Testis (tissue), 3 donors: ENCODE measurements around the gene BUD31. TPM values are rescaled to one million over a fixed set of nuclear protein-coding genes. Genes with fewer than 3 reads are reported as not detected.

ENCODE experiments used
- DNase-seq: peaks from one replicate; pipeline ENCODE4 v3.0.0-alpha.2; 2019
- H3K27ac ChIP-seq, 2 donors: fragments of 200-600 bp; sonication (generic); one replicate each; pipeline ENCODE4 v1.5.1; 2019
- H3K27me3 ChIP-seq: fragments of 200-600 bp; sonication (generic); one replicate; pipeline ENCODE4 v1.5.1; 2019
- H3K36me3 ChIP-seq: fragments of 200-600 bp; sonication (generic); one replicate; pipeline ENCODE4 v1.5.1; 2017; ENCODE audit warnings: low read depth; ENCODE audit errors: missing control alignments
- H3K4me1 ChIP-seq: fragments of 200-600 bp; sonication (generic); one replicate; pipeline ENCODE4 v1.5.1; 2019
- H3K4me3 ChIP-seq, 2 donors: fragments of 200-600 bp; sonication (generic); one replicate each; pipeline ENCODE4 v1.5.1; 2017 to 2019
- H3K9me3 ChIP-seq: fragments of 200-600 bp; sonication (generic); one replicate; pipeline ENCODE4 v1.5.1; 2017
- POLR2A ChIP-seq: fragments of 450-650 bp; IDR thresholded peaks from one replicate; pipeline ENCODE4 v1.6.1; 2017; ENCODE audit warnings: antibody characterized with exemption, mild to moderate bottlenecking, moderate library complexity
- WGBS, 2 donors: methylation state at CpG; one replicate each; pipeline ENCODE4 v1.1.5; 2018; 5-methylcytosine and 5-hydroxymethylcytosine counted together
- intact Hi-C: fragments of 100-400 bp; cut with DNase I; formaldehyde crosslinking; loops from one replicate; pipeline ENCODE4 v1.15.1; 2023; ENCODE audit warnings: low total_unique reads
- polyA plus RNA-seq: library from polyadenylated mRNA; stranded (reverse); fragments of 350-450 nt; fragmentation: Illumina TruSeq; extraction: RNeasy Lipid Tissue Mini Kit (QIAGEN cat#74804); gene quantifications from one replicate; pipeline ENCODE4 v1.2.3, GENCODE V29; 2014; ENCODE audit warnings: low read depth, low replicate concordance; ENCODE audit not compliant: insufficient read depth
- total RNA-seq, 2 donors: library from RNA; depleted of rRNA; stranded (reverse); fragments of >200 nt; gene quantifications; one replicate each; pipeline ENCODE4 v1.2.3, GENCODE V29; 2016
- TF ChIP-seq, protein P1 (sequence below), 3 experiments: fragments of 450-650 bp in 2 of 3; fragments of 200-600 bp in 1 of 3; sonication (generic) in 1 of 3; IDR thresholded peaks; one replicate each; pipeline ENCODE4 v1.5.1; 2016 to 2019; ENCODE audit warnings: antibody characterized with exemption in 3 of 3, mild to moderate bottlenecking in 2 of 3, moderate library complexity in 1 of 3

The BUD31 gene
- total and polyA plus RNA-seq, 3 donors from 2014 or later: 91.2 to 174 (median 123) TPM

DNA sequence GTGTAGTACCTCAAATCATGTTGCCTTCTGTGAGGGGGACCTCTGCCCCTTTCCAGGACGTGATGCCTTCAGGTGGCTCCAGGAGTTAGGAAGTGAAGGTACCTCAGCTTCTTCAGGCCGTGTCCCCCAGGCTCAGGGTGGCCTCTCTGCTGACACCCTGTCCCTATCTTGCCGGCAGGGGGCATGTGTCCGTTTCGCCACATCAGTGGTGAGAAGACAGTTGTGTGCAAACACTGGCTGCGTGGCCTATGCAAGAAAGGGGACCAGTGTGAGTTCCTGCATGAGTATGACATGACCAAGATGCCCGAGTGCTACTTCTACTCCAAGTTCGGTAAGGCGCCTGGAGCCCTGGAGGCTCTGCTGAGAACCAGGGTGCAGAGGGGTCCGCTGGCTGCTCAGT, 39.2 kb downstream of the BUD31 start:
- intact Hi-C loops: no loop called here
- WGBS, 2 donors: 84 to 90% methylated on average over 10 of the region's 10 CpGs
- no peaks in the 10 kb centered on the region for H3K27me3 ChIP-seq
- TF ChIP-seq, protein P1, sequence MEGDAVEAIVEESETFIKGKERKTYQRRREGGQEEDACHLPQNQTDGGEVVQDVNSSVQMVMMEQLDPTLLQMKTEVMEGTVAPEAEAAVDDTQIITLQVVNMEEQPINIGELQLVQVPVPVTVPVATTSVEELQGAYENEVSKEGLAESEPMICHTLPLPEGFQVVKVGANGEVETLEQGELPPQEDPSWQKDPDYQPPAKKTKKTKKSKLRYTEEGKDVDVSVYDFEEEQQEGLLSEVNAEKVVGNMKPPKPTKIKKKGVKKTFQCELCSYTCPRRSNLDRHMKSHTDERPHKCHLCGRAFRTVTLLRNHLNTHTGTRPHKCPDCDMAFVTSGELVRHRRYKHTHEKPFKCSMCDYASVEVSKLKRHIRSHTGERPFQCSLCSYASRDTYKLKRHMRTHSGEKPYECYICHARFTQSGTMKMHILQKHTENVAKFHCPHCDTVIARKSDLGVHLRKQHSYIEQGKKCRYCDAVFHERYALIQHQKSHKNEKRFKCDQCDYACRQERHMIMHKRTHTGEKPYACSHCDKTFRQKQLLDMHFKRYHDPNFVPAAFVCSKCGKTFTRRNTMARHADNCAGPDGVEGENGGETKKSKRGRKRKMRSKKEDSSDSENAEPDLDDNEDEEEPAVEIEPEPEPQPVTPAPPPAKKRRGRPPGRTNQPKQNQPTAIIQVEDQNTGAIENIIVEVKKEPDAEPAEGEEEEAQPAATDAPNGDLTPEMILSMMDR (IDR thresholded peaks at IDR 0.05): no peak
- TF ChIP-seq POLR2A: no peak
- no peak for DNase-seq
- peaks cover under 1% of the 10 kb centered on the region for H3K4me1 ChIP-seq
- no peaks in the 10 kb centered on the region for H3K36me3 ChIP-seq
- no peaks in the 10 kb centered on the region for H3K9me3 ChIP-seq
- no peak overlapping the region for H3K4me3 ChIP-seq
- no peak overlapping the region for H3K27ac ChIP-seq

DNA sequence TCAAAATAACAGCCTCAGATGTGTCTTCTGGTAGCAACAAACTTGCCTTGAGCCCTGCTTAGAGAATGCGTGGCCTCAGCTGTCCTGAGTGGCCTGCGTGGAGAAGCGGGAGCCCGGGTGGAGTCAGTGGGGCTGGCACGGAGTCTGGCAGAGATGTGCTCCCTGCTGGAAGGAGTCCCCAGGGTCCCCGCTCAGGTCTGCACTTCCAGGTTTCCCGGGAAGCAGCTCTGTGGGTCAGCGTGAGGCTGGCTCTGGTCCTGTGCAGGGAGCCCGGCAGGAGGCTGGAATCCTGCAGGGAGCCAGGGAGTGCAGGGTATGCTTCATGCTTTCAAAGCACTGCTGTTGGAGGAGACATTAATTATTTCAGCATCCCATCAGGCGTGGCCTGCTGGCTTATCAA, 40.1 kb downstream of the BUD31 start:
- Histone ChIP-seq H3K27me3 (no peaks in the 10 kb centered on the region), H3K36me3 (no peaks in the 10 kb centered on the region), H3K27ac (no peak overlapping the region), H3K9me3 (no peaks in the 10 kb centered on the region), H3K4me1 (peaks cover 4% of the 10 kb centered on the region), H3K4me3 (no peak overlapping the region)
- DNase-seq: no peak
- TF ChIP-seq, protein P1 (IDR thresholded peaks at IDR 0.05): no peak
- TF ChIP-seq POLR2A: no peak
- intact Hi-C loops: no loop called here
- WGBS, 2 donors: 89 to 98% methylated on average over 7 to 10 of the region's 10 CpGs

DNA sequence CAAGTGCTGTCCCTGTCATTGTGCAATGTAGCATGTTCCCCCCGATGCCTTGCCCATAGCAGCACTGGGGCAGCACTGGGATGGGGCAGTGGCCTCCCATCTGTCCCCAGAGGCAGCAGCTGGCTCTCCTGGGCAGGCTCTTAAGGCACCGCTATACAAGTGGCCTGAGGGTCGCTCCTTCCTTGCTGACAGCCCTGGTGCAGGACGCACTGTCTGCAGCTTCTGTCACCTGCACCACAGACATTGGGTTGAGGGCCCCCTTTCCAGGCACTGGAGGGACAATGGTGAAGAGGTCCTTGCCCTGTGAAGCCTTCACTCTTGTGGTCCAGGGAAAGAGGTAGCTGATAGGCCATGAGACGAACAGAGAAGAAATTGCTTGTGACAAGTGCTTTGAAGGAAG, 40.6 kb downstream of the BUD31 start:
- no peak for TF ChIP-seq POLR2A
- TF ChIP-seq, protein P1 (IDR thresholded peaks at IDR 0.05): no peak
- Histone ChIP-seq H3K9me3 (no peaks in the 10 kb centered on the region), H3K4me3 (no peak overlapping the region), H3K27ac (no peak overlapping the region), H3K27me3 (no peaks in the 10 kb centered on the region), H3K36me3 (no peaks in the 10 kb centered on the region), H3K4me1 (peaks cover 9% of the 10 kb centered on the region)
- 90 to 100% methylated on average over 5 of the region's 5 CpGs for WGBS, 2 donors
- intact Hi-C loops: no loop called here
- no peak for DNase-seq

DNA sequence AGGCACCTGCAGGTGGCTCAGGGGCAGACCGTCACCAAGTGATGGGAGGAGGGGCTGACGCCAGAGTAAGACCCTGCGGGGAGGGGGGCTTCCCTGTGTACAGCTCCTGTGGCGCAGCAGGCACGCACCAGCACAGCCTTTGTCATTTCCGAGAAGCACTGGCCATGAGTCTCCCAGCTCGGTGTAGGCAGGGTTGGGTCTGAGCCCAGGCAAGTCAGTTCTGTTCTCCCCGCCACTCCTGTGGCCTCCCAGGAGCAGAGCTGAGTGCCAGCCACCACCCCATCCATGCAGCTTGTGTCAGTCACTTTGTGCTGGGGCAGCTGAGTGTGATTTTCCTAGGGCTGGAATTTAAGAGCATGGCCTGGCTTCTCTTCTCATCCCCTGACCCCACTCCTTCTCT, 43.2 kb downstream of the BUD31 start:
- WGBS, 2 donors: 83% methylated on average over 2 to 8 of the region's 8 CpGs
- no peak for DNase-seq
- intact Hi-C loops: no loop called here
- peaks cover 10% of the 10 kb centered on the region for H3K4me1 ChIP-seq
- no peak overlapping the region for H3K27ac ChIP-seq
- no peaks in the 10 kb centered on the region for H3K36me3 ChIP-seq
- no peaks in the 10 kb centered on the region for H3K27me3 ChIP-seq
- TF ChIP-seq POLR2A: no peak
- TF ChIP-seq, protein P1 (IDR thresholded peaks at IDR 0.05): no peak
- no peak overlapping the region for H3K4me3 ChIP-seq
- no peaks in the 10 kb centered on the region for H3K9me3 ChIP-seq

DNA sequence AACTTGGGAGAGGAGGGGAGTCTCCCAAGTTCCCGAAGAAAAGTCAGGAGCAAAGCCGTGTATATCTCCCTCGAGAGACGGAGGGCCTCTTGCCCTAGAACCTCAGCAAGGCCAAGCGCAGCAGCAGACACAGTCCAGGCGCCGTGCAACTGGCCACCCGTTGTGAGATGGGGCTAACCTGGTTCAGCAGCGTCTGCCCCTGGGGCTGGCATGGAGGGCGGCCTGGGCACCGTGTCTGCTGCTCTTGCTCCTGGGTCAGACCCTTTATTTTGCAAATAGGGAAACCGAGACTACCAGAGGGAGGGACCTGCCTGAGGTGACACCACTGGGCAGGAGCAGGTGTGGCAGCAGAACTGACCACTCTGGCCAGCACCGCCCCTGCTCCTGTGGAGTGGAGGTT, 43.8 kb downstream of the BUD31 start:
- Histone ChIP-seq H3K4me3 (no peak overlapping the region), H3K9me3 (no peaks in the 10 kb centered on the region), H3K36me3 (no peaks in the 10 kb centered on the region), H3K4me1 (peaks cover 10% of the 10 kb centered on the region), H3K27ac (no peak overlapping the region), H3K27me3 (no peaks in the 10 kb centered on the region)
- WGBS, 2 donors: 83% methylated on average over 13 of the region's 13 CpGs; no CpG with 5 or more reads in 1 of the 2 donors
- no peak for DNase-seq
- TF ChIP-seq POLR2A: no peak
- TF ChIP-seq, protein P1 (IDR thresholded peaks at IDR 0.05): no peak
- intact Hi-C loops: no loop called here
